Ramos (cell line): ENCODE measurements around the gene PDRG1.

Experiments
- in situ Hi-C: fragments of 300-500 bp; cut with MboI; formaldehyde crosslinking; loops from one replicate; pipeline ENCODE4 v1.14.3; 2022; ENCODE audit warnings: low sequenced_read_pairs; ENCODE audit not compliant: unreplicated experiment

The PDRG1 gene

GRCh38 chr20:31951530-31952453, at the start of gene PDRG1:
Gene PDRG1 (minus strand): TSS chr20:31952046. CDS start chr20:31951961, 85 bp downstream.
- in situ Hi-C loops, result loop anchor here (10.0 kb wide), 1 partner anchor 97 kb away; no protein-coding TSS in a partner anchor

- in situ Hi-C loops, result no loop called here
Measured at GRCh38 chr20:31998246-31998645, 46.4 kb upstream of the PDRG1 start.

DNA sequence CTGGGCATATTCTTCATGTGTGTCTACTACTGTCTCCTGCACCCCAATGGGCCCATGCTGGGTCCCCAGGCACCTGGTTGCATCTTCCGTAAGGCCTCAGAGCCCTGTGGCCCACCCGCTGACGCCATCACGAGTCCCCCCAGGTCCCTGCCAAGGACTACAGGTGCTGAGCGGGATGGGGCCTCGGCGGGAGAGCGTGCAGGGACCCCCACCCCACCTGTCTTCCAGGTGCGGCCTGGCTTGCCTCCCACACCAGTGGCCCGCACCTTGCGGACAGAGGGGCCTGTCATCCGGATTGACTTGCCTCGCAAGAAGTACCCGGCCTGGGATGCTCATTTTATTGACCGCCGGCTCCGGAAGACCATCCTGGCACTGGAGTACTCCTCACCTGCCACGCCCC, 45.1 kb upstream of the PDRG1 start:
- in situ Hi-C loops, result no loop called here

DNA sequence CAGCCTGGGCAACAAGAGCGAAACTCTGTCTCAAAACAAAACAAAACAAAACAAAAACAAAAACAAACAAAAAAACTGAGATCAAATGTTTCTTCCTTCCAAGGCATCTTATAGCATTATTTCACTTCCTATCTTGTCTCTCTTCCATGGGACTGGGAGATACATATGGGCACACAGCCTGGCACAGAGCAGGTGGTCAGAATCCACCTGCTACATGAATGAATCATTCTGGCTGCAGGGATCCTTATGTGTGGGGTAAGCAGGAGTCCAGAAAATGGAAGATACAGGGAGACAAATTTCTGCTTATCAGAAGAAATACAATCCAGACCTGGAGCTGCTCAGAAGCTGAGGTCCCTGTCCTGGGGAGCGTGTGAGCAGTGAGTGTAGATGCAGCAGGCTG, 40.2 kb upstream of the PDRG1 start:
- in situ Hi-C loops, result no loop called here

GRCh38 chr20:31991339-31991705, 39.5 kb upstream of the PDRG1 start:
- in situ Hi-C loops, result no loop called here

GRCh38 chr20:31990641-31991338, 38.9 kb upstream of the PDRG1 start:
- in situ Hi-C loops, result no loop called here

- in situ Hi-C loops, result no loop called here
Measured at GRCh38 chr20:31989030-31989645, 37.3 kb upstream of the PDRG1 start.

GRCh38 chr20:31988430-31989015, 36.7 kb upstream of the PDRG1 start:
- in situ Hi-C loops, result no loop called here

DNA sequence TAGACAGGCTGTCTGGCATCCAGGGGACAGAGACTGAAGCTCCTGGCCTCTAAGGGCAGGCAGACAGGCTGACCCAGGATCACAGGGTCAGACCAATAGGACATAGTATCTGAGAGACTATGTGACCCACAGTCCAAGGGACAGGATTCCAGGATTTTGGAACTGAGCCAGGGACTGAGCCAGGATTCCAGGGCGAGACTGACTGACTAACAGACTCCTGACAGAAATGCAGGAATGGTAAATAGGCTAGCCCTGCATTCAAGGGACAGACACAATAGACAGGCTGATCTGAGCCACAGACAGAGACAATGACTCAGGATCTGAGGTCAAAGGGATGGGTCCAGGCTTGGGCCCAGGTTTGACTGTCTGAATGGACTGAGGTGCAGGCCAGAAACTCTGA, 35.9 kb upstream of the PDRG1 start:
- in situ Hi-C loops, result no loop called here

GRCh38 chr20:31984981-31985471, 33.2 kb upstream of the PDRG1 start:
- in situ Hi-C loops, result no loop called here

DNA sequence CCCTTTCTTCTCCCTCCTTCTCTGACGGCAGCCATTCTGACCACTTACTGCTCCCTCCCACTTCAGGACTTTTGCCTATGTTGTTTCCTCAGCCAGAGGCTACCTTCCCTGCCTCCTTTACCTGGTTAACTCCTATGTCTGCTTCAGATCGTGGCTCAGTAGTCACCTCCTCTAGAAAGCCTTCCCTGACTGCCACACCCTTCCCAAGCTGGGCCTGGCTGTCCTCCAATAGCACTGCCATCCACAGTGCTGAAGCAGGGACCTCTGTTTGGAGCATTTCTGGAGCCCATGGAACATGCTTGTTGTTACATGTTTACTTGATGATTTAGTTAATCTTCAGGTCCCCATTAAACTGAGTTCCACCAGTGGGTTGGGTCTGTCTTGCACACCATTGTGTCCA, 29.9 kb upstream of the PDRG1 start:
- in situ Hi-C loops, result no loop called here

DNA sequence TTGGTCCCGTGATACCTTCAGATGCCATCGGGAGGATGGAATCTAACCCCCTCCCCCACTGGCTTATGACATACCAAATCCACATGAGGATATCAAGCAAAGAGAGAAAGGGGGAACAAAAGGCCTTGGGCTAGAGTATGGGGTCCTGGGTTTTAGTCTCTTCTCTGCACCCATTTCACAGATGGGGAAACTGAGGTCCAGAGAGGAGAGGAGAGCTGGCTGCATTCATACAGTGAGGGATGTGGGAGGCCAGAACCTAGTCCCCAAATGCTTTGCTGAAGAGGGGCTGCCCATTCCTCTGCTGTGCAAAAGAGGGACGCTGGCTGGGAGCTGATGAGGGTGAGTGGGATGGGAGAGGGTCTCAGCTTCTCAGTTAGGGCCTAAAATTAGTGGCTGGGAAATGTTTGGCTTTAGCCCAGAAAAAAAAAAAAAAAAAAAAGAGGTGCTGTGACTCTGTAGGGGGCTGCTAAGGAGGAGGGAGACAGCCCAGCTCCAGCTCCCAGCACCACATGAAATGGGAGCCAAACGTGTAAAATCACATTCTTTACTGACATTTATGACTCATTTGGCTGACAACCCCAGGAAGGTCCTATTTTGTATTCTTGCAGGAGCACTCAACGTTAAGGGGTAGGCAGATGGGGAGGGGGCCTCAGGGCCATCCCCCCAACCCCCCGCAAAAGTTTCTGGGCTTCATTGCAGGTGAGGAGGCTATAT, 28.0 kb upstream of the PDRG1 start:
- in situ Hi-C loops, result no loop called here

- in situ Hi-C loops, result no loop called here
Measured at GRCh38 chr20:31977080-31977479, 25.2 kb upstream of the PDRG1 start.

DNA sequence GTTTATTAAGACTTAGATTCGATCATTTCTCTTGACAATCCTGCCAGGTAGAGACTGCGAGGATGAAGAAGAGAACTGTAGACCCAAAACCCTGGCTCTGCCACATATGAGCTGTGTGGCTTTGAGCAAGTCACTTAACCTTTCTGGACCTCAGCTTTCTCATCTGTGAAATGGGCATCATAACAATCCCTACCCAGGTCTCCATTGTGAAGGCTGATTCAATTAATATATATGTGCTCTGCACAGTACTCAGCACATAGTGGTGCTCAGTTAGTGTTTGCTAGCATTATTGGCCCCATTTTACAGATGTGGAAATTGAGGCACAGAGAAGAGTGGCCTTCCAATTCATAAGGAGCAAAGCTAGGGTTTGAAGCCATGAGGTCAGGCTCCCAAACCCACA, 24.0 kb upstream of the PDRG1 start:
- in situ Hi-C loops, result no loop called here

DNA sequence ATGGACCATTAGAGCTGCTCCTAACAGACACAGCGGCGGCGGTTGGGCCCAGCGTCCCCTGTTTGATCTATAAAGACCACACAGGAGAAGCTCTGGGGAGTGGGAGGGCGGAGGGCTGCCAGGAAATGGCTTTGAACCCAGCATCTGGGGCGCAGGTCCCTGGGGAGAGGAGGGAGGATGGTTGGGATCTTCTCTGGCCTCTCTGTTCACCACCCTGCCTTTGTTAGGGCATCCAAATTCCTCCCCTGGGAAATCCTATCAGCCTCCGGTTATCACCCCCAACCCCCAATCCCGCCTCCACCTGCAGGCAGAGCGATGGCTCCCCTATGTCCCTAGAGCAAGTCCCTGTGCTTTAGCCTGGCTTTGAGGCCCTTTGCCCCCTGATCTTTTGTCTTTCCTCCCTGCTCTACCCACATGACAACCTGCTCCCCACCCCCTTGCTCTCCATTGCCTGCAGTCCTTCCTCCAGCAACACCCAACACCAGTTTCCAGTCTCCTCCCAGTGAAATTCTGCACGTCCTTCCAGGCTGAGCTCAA, 23.2 kb upstream of the PDRG1 start:
- in situ Hi-C loops, result no loop called here

DNA sequence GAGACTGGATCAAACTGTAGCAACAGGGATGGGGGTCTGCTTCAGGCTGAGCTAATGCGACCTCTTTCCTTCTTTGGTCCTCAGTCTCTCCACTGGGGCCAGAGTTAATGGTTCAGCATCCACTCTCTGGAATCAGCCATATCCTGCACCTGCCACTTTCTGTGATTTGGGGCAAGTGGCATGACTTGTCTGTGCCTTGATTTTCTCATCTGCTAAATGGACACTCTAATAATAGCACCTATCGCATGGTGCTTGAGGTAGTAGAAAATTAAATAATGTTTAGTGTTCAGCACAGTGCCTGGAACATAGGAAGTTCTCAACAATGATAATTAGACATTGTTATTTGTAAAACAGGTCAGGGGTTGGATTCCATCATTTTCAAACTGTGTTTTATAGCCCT, 22.4 kb upstream of the PDRG1 start:
- in situ Hi-C loops, result no loop called here

GRCh38 chr20:31972471-31973021, 20.7 kb upstream of the PDRG1 start:
- in situ Hi-C loops, result no loop called here

GRCh38 chr20:31969991-31970390, 18.1 kb upstream of the PDRG1 start:
- in situ Hi-C loops, result no loop called here
